HepG2 (cell line): Measurements from ENCODE around the gene BICRAL. TPM values are rescaled to one million over a fixed set of nuclear protein-coding genes. Genes with fewer than 3 reads are reported as not detected.

Source experiments
- CENPX ChIP-seq: sonication (generic); formaldehyde crosslinking; IDR thresholded peaks from 2 replicates; pipeline ENCODE4 v1.9.0; 2021; ENCODE audit warnings: mild to moderate bottlenecking, missing genetic modification reagents, moderate library complexity
- FOXO1 ChIP-seq: sonication (generic); formaldehyde crosslinking; IDR thresholded peaks from 2 replicates; pipeline ENCODE4 v1.4.0; 2020; ENCODE audit warnings: missing genetic modification reagents
- HDAC1 ChIP-seq: sonication (generic); formaldehyde crosslinking; IDR thresholded peaks from 2 replicates; pipeline ENCODE4 v1.5.1; 2020; ENCODE audit warnings: mild to moderate bottlenecking, missing genetic modification reagents
- IKZF4 ChIP-seq: sonication (generic); formaldehyde crosslinking; IDR thresholded peaks from 2 replicates; pipeline ENCODE4 v1.5.1; 2020; ENCODE audit warnings: borderline replicate concordance, mild to moderate bottlenecking, low read depth, missing genetic modification reagents; ENCODE audit errors: not compliant biosample characterization
- KAT8 ChIP-seq: IDR thresholded peaks from 2 replicates; pipeline ENCODE4 v1.6.1; 2016; ENCODE audit warnings: missing genetic modification reagents, missing compliant biosample characterization
- MED13 ChIP-seq: sonication (generic); formaldehyde crosslinking; IDR thresholded peaks from 2 replicates; pipeline ENCODE4 v1.5.0; 2020; ENCODE audit warnings: missing genetic modification reagents
- NFATC3 ChIP-seq: sonication (generic); formaldehyde crosslinking; IDR thresholded peaks from 2 replicates; pipeline ENCODE4 v1.5.1; 2020; ENCODE audit warnings: mild to moderate bottlenecking, missing genetic modification reagents
- SMYD3 ChIP-seq: sonication (generic); formaldehyde crosslinking; IDR thresholded peaks from 2 replicates; pipeline ENCODE4 v1.8.1; 2023; ENCODE audit warnings: mild to moderate bottlenecking, missing genetic modification reagents
- TP53 ChIP-seq: sonication (generic); formaldehyde crosslinking; conservative IDR thresholded peaks from 2 replicates; pipeline ENCODE4 v1.4.0; 2020; ENCODE audit warnings: missing genetic modification reagents
- ZIK1 ChIP-seq: sonication (generic); formaldehyde crosslinking; IDR thresholded peaks from 2 replicates; pipeline ENCODE4 v1.5.0; 2020; ENCODE audit warnings: mild to moderate bottlenecking, low read depth, missing genetic modification reagents, borderline replicate concordance
- ZNF549 ChIP-seq: sonication (generic); formaldehyde crosslinking; IDR thresholded peaks from 2 replicates; pipeline ENCODE4 v1.5.0; 2020; ENCODE audit warnings: missing genetic modification reagents
- ZNF577 ChIP-seq: sonication (generic); formaldehyde crosslinking; IDR thresholded peaks from 2 replicates; pipeline ENCODE4 v1.4.0; 2020; ENCODE audit warnings: mild to moderate bottlenecking, low read depth, missing genetic modification reagents, borderline replicate concordance
- polyA plus RNA-seq, 8 experiments: library from polyadenylated mRNA; depleted of rRNA in 3 of 8; stranded (reverse) in 7 of 8; unstranded in 1 of 8; fragments of >200 nt; fragmentation: Illumina TruSeq in 4 of 8; extraction: Trizol in 4 of 8; gene quantifications; 2 replicates each; pipeline versions ENCODE4 v1.2.1 to v1.2.3, GENCODE V29; 2011 to 2016; ENCODE audit warnings: low read depth in 4 of 8, missing spikeins in 1 of 8, mixed read lengths in 1 of 8; ENCODE audit not compliant: insufficient read depth in 1 of 8
- total RNA-seq, 5 experiments: library from RNA; depleted of rRNA; stranded (reverse); fragments of >200 nt; fragmentation: Illumina TruSeq; extraction: Trizol; gene quantifications; 2 replicates each; pipeline ENCODE4 v1.2.3, GENCODE V29; 2016; ENCODE audit warnings: low read depth in 1 of 5
- TF ChIP-seq, protein P1 (sequence below): sonication (generic); formaldehyde crosslinking; IDR thresholded peaks from 2 replicates; pipeline ENCODE4 v1.4.0; 2020; ENCODE audit warnings: missing genetic modification reagents, borderline replicate concordance
- TF ChIP-seq, protein P2 (sequence below): IDR thresholded peaks from 2 replicates; pipeline ENCODE4 v1.6.1; 2018; ENCODE audit warnings: missing genetic modification reagents, mild to moderate bottlenecking, missing compliant biosample characterization
- TF ChIP-seq, protein P3 (sequence below): sonication (generic); formaldehyde crosslinking; IDR thresholded peaks from 2 replicates; pipeline ENCODE4 v1.5.1; 2020; ENCODE audit warnings: mild to moderate bottlenecking, missing genetic modification reagents, borderline replicate concordance
- TF ChIP-seq, protein P4 (sequence below): sonication (generic); formaldehyde crosslinking; IDR thresholded peaks from 2 replicates; pipeline ENCODE4 v1.9.0; 2021; ENCODE audit warnings: missing genetic modification reagents, borderline replicate concordance
- TF ChIP-seq, protein P5 (sequence below): IDR thresholded peaks from 2 replicates; pipeline ENCODE4 v1.6.1; 2012; ENCODE audit warnings: low read depth, low read length, improper control_type of control experiment
- TF ChIP-seq, protein P6 (sequence below): sonication (generic); IDR thresholded peaks from 2 replicates; pipeline ENCODE4 v1.6.1; 2016; ENCODE audit warnings: low read depth, borderline replicate concordance

The BICRAL gene
- total and polyA plus RNA-seq, 2 of the 13 experiments (the other 11 are each of a cell fraction or from before 2014, with no cell fraction given) = 5.0 to 13.5 TPM

DNA sequence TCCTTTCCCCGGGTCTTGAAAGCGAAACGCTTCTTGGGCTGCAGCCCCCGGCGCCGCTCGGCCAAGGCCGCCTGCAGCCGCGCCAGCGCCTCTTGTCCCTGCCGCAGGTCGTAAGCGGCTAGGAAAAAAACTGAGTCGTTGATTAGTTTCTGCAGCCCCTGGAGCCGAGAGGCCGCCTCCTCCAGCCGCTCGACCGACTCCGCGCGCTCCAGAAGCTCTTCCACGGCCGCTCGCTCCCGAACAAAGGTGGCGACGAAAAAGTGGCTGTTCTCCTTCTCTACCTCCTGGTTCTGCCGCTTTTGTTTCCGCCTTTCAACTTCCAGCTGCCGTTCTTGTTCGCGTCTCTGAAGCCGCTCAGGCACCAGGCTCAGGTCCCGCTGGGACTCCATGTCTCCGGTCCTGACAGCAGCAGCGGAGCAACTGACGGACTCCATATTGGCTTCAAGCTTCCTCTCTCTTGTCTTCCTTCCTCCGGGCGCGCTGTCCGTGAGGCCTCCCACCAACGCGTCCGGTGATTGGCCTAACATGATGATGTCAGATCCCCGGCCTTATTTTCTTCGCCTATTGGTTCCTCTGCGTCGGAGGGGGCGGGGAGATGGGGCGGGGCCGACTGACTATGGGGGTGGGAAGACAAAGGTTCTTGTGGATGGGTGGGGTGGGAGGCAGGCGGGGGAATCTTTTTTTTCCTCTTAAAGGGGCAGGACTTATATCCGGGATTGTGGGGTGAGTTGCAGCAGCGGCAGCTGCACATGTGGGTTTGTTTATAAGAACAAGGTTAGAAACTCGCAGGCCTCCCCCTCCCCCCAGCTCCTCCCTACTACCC lies 36.0 kb upstream of the BICRAL start, which contains the start of gene TBCC (continued):
- TF ChIP-seq, protein P1, sequence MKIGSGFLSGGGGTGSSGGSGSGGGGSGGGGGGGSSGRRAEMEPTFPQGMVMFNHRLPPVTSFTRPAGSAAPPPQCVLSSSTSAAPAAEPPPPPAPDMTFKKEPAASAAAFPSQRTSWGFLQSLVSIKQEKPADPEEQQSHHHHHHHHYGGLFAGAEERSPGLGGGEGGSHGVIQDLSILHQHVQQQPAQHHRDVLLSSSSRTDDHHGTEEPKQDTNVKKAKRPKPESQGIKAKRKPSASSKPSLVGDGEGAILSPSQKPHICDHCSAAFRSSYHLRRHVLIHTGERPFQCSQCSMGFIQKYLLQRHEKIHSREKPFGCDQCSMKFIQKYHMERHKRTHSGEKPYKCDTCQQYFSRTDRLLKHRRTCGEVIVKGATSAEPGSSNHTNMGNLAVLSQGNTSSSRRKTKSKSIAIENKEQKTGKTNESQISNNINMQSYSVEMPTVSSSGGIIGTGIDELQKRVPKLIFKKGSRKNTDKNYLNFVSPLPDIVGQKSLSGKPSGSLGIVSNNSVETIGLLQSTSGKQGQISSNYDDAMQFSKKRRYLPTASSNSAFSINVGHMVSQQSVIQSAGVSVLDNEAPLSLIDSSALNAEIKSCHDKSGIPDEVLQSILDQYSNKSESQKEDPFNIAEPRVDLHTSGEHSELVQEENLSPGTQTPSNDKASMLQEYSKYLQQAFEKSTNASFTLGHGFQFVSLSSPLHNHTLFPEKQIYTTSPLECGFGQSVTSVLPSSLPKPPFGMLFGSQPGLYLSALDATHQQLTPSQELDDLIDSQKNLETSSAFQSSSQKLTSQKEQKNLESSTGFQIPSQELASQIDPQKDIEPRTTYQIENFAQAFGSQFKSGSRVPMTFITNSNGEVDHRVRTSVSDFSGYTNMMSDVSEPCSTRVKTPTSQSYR (CRISPR knock-in tag) = peak; percentile 9; the same call in 1 of the 2 replicates
- TF ChIP-seq TP53 (no peak), KAT8 (CRISPR knock-in tag) (peak; percentile 94), FOXO1 (peak; percentile 46), SMYD3 (CRISPR knock-in tag) (peak; percentile 88), CENPX (CRISPR knock-in tag) (no peak), HDAC1 (CRISPR knock-in tag) (peak; percentile 75; the same call in 1 of the 2 replicates), MED13 (CRISPR knock-in tag) (peak; percentile 84), ZIK1 (CRISPR knock-in tag) (0 out of 2 replicates have a peak, but pooled peaks have one; percentile 41), IKZF4 (CRISPR knock-in tag) (peak; percentile 33), ZNF549 (CRISPR knock-in tag) (no peak), ZNF577 (peak; percentile 52; the same call in 1 of the 2 replicates), NFATC3 (CRISPR knock-in tag) (peak; percentile 91; the same call in 1 of the 2 replicates)
- TF ChIP-seq, protein P2, sequence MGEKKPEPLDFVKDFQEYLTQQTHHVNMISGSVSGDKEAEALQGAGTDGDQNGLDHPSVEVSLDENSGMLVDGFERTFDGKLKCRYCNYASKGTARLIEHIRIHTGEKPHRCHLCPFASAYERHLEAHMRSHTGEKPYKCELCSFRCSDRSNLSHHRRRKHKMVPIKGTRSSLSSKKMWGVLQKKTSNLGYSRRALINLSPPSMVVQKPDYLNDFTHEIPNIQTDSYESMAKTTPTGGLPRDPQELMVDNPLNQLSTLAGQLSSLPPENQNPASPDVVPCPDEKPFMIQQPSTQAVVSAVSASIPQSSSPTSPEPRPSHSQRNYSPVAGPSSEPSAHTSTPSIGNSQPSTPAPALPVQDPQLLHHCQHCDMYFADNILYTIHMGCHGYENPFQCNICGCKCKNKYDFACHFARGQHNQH (CRISPR knock-in tag) = no peak; the same call in none of the 2 replicates
- TF ChIP-seq, protein P3, sequence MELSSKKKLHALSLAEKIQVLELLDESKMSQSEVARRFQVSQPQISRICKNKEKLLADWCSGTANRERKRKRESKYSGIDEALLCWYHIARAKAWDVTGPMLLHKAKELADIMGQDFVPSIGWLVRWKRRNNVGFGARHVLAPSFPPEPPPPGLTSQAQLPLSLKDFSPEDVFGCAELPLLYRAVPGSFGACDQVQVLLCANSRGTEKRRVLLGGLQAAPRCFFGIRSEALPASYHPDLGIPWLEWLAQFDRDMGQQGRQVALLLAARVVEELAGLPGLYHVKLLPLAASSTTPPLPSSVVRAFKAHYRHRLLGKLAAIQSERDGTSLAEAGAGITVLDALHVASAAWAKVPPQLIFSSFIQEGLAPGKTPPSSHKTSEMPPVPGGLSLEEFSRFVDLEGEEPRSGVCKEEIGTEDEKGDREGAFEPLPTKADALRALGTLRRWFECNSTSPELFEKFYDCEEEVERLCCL (CRISPR knock-in tag) = peak; percentile 75; the same call in 1 of the 2 replicates
- TF ChIP-seq, protein P4, sequence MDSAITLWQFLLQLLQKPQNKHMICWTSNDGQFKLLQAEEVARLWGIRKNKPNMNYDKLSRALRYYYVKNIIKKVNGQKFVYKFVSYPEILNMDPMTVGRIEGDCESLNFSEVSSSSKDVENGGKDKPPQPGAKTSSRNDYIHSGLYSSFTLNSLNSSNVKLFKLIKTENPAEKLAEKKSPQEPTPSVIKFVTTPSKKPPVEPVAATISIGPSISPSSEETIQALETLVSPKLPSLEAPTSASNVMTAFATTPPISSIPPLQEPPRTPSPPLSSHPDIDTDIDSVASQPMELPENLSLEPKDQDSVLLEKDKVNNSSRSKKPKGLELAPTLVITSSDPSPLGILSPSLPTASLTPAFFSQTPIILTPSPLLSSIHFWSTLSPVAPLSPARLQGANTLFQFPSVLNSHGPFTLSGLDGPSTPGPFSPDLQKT = 0 out of 2 replicates have a peak, but pooled peaks have one; percentile 62
- TF ChIP-seq, protein P5, sequence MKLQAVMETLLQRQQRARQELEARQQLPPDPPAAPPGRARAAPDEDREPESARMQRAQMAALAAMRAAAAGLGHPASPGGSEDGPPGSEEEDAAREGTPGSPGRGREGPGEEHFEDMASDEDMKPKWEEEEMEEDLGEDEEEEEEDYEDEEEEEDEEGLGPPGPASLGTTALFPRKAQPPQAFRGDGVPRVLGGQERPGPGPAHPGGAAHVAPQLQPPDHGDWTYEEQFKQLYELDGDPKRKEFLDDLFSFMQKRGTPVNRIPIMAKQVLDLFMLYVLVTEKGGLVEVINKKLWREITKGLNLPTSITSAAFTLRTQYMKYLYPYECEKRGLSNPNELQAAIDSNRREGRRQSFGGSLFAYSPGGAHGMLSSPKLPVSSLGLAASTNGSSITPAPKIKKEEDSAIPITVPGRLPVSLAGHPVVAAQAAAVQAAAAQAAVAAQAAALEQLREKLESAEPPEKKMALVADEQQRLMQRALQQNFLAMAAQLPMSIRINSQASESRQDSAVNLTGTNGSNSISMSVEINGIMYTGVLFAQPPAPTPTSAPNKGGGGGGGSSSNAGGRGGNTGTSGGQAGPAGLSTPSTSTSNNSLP = peak; percentile 27; the same call in 1 of the 2 replicates
- TF ChIP-seq, protein P6, sequence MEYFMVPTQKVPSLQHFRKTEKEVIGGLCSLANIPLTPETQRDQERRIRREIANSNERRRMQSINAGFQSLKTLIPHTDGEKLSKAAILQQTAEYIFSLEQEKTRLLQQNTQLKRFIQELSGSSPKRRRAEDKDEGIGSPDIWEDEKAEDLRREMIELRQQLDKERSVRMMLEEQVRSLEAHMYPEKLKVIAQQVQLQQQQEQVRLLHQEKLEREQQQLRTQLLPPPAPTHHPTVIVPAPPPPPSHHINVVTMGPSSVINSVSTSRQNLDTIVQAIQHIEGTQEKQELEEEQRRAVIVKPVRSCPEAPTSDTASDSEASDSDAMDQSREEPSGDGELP = no peak; the same call in 1 of the 2 replicates
